DLD1 (cell line): Measurements from ENCODE around the gene PCNX3.

Experiments used
- in situ Hi-C: cut with HindIII; loops from 2 replicates; pipeline ENCODE4 v1.10.0; 2017; ENCODE audit warnings: low sequenced_read_pairs

The PCNX3 gene

DNA sequence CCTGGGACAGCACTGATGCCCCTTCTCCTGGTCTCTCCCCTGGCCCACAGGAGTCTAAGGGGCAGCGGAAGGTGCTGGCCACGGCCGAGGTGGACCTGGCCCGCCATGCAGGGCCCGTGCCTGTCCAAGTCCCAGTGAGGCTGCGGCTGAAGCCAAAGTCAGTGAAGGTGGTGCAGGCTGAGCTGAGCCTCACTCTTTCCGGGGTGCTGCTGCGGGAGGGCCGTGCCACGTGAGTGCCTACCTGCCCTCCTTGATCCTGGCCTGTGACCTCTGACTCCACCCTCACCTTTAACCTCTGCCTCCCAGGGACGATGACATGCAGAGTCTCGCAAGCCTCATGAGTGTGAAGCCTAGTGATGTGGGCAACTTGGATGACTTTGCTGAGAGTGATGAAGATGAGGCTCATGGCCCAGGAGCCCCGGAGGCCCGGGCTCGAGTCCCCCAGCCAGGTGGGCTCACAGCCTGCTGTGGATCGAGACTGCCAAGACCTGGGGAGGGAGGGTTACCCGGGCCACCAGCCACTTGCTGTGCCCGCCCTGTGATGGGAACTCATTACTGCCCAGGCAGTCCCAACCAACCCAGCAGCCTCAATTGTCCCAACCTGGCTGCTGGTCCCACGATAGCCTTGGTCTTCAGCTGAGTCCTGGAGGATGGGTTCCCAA is 35.4 kb upstream of the PCNX3 start:
- in situ Hi-C loops = no loop called here

GRCh38 chr11:65580756-65581155 is 34.8 kb upstream of the PCNX3 start:
- in situ Hi-C loops = no loop called here

- in situ Hi-C loops = no loop called here
These were observed 33.6 kb upstream of the PCNX3 start for GRCh38 chr11:65581928-65582327.

DNA sequence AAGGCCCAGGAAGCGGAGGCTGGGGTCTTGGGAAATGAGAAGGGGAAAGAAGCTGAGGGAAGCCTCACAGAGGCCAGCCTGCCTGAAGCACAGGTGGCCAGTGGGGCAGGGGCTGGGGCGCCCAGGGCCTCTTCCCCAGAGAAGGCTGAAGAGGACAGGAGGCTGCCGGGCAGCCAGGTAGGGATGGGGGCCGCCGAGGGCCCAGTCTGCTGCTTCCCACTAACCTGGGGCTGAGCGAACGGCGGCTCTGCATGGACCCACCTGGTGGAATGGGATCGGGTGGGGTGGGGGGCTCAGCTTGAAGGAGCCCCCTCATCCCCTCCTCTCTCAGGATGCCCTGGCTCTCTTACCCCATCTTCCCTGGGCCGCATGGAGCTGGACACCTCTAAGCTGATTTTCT is 32.0 kb upstream of the PCNX3 start:
- in situ Hi-C loops = no loop called here

GRCh38 chr11:65584106-65584505 is 31.5 kb upstream of the PCNX3 start:
- in situ Hi-C loops = no loop called here

DNA sequence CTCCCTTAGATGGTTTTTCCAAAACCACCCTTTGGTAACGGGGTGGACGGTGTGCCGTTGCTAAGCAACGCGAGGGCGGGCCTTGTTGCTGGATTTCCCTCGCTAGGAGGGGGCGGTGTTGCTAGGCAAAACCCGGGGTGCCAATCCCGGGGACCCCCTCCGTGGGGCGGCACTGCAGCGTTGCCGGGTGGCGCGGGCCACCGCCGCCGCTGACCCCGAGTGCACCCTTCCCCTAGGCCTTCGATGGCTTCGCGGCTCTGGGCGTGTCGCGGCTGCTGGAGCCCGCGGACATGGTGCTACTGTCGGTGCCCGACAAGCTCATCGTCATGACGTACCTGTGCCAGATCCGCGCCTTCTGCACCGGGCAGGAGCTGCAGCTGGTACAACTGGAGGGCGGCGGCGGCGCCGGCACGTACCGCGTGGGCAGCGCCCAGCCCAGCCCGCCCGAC is 30.8 kb upstream of the PCNX3 start:
- in situ Hi-C loops = no loop called here

- in situ Hi-C loops = no loop called here
These were observed 30.0 kb upstream of the PCNX3 start for GRCh38 chr11:65585396-65586246.

DNA sequence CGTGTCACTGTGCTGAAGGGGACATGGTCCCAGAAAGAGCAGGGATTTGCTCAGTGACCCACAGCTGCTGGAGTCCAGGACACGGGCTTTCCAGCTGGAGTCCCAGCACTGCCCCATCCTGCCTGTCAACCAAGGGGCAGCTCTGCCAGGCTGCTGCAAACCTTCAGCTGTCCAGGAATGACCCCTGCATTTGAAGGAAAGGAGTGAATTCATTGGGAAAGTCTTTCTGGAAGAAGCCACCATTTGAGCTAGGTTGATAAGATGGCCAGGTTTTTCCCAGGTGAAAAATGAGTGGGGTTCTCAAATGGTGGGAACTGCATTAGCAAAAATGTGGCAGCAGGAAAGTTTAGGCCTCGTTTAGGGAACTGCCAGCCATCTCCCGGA is 29.3 kb upstream of the PCNX3 start:
- in situ Hi-C loops = no loop called here

GRCh38 chr11:65586676-65587075 is 28.9 kb upstream of the PCNX3 start:
- in situ Hi-C loops = no loop called here

DNA sequence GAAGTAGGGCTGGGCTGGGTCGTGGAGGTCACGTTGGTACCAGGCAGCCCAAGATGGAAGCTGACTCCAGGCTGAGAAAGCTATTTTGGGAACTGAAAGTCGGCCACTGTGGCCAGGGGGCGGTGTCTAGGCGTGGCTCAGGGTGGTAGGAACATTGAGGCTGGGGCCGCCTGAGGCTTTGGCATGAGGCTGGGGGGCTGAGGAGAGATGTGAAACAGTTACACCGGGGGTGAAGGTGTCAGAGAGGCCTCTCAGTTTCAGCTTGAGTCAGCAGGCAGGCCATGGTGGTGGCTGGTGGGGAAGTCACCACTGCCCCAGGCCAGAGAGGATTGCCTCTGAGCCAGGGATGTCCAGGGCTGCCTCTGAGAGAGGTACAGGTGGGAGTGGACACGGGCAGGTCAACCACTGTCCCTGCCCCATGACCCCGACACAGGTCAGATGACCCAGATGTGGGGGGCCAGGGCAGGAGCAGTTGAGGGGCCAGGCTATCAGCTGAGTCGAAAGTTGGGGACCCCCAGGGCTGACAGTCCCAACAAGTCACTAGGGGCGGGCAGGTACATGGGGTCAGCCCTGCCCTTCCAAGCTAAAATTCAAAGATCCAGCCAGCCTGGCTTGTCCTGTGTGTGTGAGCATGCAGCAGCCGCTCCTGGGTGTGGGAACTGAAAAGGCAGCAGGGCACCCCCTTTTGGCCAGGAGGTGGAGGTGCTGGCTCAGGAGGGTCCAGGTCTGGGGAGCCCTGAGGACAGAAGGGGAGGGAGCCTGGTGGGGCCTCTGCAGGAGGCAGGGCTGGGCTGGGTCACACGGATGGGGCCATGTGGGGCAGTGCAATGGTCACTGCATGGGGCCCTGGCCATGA is 27.1 kb upstream of the PCNX3 start:
- in situ Hi-C loops = no loop called here

- in situ Hi-C loops = no loop called here
These were observed 25.9 kb upstream of the PCNX3 start for GRCh38 chr11:65589444-65590239.

- in situ Hi-C loops = no loop called here
These were observed 25.3 kb upstream of the PCNX3 start for GRCh38 chr11:65590240-65590738.

- in situ Hi-C loops = no loop called here
These were observed 23.4 kb upstream of the PCNX3 start for GRCh38 chr11:65591939-65592857.

- in situ Hi-C loops = no loop called here
These were observed 22.6 kb upstream of the PCNX3 start for GRCh38 chr11:65592858-65593517.

- in situ Hi-C loops = no loop called here
These were observed 21.8 kb upstream of the PCNX3 start for GRCh38 chr11:65593518-65594414.

- in situ Hi-C loops = no loop called here
These were observed 20.4 kb upstream of the PCNX3 start for GRCh38 chr11:65595131-65595530.

DNA sequence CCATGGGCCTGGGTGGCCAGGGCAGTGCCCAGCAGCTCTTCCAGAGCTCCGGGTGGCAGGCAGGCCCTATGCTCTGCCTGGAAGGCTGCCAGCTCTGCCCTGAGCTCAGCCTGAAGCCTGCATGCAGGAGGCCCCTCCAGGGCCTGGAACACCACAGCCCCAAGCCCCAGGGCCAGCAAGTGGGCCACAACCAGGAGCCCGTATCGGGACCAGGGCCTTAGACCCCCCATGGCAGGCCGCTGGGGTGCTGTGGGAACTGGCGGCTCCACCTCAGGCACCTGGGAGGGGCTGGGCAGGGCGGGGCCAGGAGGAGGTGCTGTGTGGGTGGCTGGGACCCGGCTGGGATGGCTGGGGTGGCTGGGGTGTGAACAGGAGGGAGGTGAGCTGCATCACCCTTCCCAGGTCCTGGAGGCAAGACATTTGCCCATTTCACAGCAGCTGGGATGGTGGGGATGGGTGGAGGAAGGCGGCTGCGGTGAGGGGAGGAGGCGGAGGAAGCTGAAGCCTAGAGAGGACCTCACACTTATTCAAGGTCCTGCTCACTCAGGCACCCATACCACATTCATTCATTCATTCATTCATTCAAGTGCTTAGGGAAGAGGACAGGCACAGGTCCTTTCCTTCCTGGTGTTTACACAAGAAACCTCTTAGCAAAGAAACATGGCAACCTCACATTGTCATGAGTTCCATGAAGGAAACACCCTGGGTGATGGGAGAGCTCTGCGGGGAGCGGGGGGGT is 19.9 kb upstream of the PCNX3 start, which contains the start of gene KCNK7:
KCNK7 (minus strand) TSS at position 258 of the 739 bp plus-strand sequence; CDS start at position 230, 28 bp downstream.
- in situ Hi-C loops = no loop called here
